Kidney capillary endothelial cell (primary cell): ENCODE measurements around the gene ECSIT.
"Not testable (repeated sequence)": the region's sequence is repeated elsewhere in the genome, so short reads cannot be mapped to it uniquely, and the experiment has no call there.

Experiments used
- DNase-seq: peaks from one replicate; pipeline ENCODE4 v3.0.0-alpha.2; 2018; ENCODE audit warnings: low spot score

The ECSIT gene

GRCh38 chr19:11475861-11476260, 53.1 kb downstream of the ECSIT start:
- no peak for DNase-seq

DNA sequence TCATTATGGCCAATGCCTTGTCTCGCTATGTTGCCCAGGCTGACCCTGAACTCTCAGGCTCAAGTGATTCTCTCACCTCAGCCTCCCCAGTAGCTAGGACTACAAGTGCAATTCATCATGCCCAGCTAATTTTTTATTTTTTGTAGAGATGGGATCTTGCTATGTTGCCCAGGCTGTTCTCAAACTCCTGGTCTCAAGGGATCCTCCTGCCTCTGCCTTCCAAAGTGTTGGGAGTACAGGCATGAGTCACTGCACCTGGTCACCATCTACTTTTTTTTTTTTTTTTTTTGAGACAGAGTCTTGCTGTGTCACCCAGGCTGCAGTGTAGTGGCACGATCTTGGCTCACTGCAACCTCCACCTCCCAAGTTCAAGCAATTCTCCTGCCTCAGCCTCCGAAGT, 53.6 kb downstream of the ECSIT start:
- DNase-seq = not testable (repeated sequence)

- DNase-seq = no peak
These were observed 55.2 kb downstream of the ECSIT start for GRCh38 chr19:11473725-11474124.

- DNase-seq = not testable (repeated sequence)
These were observed 60.6 kb downstream of the ECSIT start for GRCh38 chr19:11468266-11468845.

- no peak for DNase-seq
These were observed 63.3 kb downstream of the ECSIT start for GRCh38 chr19:11465600-11465999.

GRCh38 chr19:11464333-11465265, 64.3 kb downstream of the ECSIT start:
- DNase-seq = no peak

DNA sequence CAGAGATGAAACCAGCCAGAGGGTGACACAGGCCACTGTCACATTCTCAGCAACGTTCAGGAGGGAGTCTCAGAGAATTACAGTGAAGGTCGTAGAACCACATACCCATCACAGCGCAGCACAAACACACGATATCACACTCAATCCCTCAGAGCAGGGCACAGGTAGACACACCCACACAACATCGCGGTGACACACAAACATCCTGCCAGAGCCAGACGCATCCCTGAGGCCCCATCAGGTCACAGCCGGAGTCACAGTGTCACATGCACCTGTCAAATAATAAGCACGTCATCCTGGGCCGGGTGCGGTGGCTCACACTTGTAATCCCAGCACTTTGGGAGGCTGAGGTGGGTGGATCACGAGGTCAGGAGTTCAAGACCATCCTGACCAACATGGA, 65.5 kb downstream of the ECSIT start:
- no peak for DNase-seq

DNA sequence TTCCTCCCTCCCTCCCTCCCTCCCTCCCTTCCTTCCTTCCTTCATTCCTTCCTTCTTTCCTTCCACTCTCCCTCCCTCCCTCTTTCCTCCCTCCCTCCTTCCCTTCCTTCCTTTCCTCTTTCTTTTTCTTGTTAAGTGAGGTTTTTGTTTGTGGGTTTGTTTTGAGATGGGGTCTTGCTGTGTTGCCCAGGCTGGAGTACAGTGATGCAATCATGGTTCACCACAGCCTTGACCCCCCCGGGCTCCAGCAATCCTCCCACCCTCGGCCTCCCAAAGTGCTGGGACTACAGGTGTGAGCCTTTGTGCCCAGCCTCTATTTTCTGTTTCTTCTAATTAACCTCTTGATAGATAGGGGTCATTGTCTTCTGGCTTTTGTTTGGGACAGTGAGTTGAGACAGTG, 67.5 kb downstream of the ECSIT start:
- no peak for DNase-seq

DNA sequence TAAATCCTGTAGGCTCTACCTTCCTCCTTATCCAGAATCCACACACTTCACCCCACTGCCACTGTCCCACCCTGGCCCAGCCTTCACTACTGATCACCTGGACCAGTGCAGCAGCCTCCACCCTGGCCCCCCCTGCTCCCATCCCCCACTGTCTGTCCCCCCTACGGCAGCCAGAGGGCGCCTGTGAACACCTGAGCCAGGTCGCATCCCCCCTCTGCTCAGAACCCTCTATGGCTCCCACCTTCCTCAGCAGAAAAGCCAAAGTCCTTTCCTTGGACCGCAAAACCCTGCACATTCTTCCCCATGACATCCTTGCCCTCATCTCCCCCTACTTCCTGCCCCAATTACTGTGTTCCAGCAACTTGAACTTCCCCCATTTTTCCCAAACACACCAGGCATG, 68.7 kb downstream of the ECSIT start:
- no peak for DNase-seq

- DNase-seq = not testable (repeated sequence)
These were observed 70.0 kb downstream of the ECSIT start for GRCh38 chr19:11458912-11459311.

- DNase-seq = no peak
These were observed 70.6 kb downstream of the ECSIT start for GRCh38 chr19:11458236-11458900.

DNA sequence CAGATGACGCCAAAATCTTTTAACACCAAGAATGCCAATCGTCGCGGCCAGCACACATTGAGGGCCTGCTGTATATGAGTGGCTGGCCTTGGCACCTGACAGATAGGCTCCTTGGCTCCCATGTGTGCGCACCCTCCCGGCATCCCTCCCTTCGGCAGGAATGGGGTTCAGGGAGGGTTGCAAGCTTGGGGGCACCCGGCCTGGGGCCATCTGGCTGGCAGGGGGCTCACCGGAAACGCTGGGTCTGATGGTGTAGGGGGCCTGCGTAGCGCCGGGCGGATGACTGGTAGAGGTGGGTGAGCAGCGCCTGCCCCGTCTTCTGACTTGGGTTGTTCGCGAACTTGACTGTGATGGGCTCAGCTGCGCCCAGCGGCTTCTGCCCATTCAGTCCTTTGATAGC, 71.1 kb downstream of the ECSIT start:
- no peak for DNase-seq

GRCh38 chr19:11457115-11457514, 71.8 kb downstream of the ECSIT start:
- DNase-seq = no peak

DNA sequence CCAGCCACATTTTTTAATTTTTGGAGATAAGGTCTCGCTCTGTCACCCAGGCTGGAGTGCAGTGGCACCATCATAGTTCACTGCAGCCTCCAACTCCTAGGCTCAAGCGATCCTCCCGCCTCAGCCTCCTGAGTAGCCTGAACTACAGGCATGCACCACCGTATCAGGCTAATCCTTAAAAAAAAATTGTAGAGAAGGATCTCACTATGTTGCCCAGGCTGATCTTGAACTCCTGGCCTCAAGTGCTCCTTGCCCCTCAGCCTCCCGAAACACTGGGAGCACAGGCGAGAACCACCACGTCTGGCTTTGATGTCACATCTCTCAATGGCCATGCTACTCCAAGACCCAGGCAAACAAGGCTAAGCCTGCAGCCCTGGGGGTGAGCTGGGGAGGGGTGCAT, 72.3 kb downstream of the ECSIT start:
- no peak for DNase-seq
